Measurements from ENCODE around the gene EEIG1. TPM values are rescaled to one million over a fixed set of nuclear protein-coding genes. Genes with fewer than 3 reads are reported as not detected.

Gene EEIG1
- total RNA-seq, 1 experiment from 2014 or later, result 52.3 TPM

- Mint-ChIP-seq H3K4me1 (peaks cover 56 to 65% of the 10 kb centered on the region in 2 experiments), H3K36me3 (ENCODE audit: insufficient read depth in 1 of 3, low read depth in 3 of 3) (peaks cover 0 to 9% (median 6%) of the 10 kb centered on the region in 3 experiments; a peak in 5 of 7 replicates), H3K27ac (peak overlapping the region in 2 of 3 experiments; percentile 45 to 73; a peak in 2 of 7 replicates), H3K9me3 (no peaks in the 10 kb centered on the region), H3K27me3 (ENCODE audit: low read depth) (no peaks in the 10 kb centered on the region), H3K4me3 (no peak overlapping the region)
- Histone ChIP-seq H3K23ac (ENCODE audit: insufficient read length, low read depth, low read length) (no peak overlapping the region), H2BK5ac (ENCODE audit: insufficient read length, low read length) (no peak overlapping the region), H3K27me3 (ENCODE audit: insufficient read depth, low read length) (no peaks in the 10 kb centered on the region), H3K23me2 (ENCODE audit: insufficient read length, low read depth, low read length, poor library complexity, severe bottlenecking) (no peaks in the 10 kb centered on the region), H3K4me2 (ENCODE audit: insufficient read depth, insufficient read length, low read length) (no peak overlapping the region), H4K91ac (ENCODE audit: insufficient read length, low read depth, low read length) (no peak overlapping the region), H2AK5ac (ENCODE audit: insufficient read length, low read length) (no peak overlapping the region), H2BK12ac (ENCODE audit: insufficient read length, low read depth, low read length) (no peak overlapping the region), H3K56ac (ENCODE audit: insufficient read length, low read depth, low read length) (no peak overlapping the region), H4K5ac (ENCODE audit: insufficient read length, low read depth, low read length) (no peak overlapping the region), H3K14ac (ENCODE audit: insufficient read depth, low read length) (no peak overlapping the region), H3K9ac (ENCODE audit: extremely low read depth, insufficient read length, low read length) (no peak overlapping the region), H4K8ac (replicated peaks; ENCODE audit: insufficient read length, low read depth, low read length) (no peak overlapping the region), H2BK20ac (ENCODE audit: low read depth, low read length, poor library complexity, severe bottlenecking) (no peak overlapping the region), H3T11ph (ENCODE audit: low read length) (no peak overlapping the region), H3K79me1 (ENCODE audit: insufficient read depth, low read depth, low read length, poor library complexity, severe bottlenecking) (peaks cover 2% of the 10 kb centered on the region), H3K9me3 (ENCODE audit: control insufficient read depth, low read depth, low read length) (no peaks in the 10 kb centered on the region), H3K79me2 (ENCODE audit: insufficient read depth, low read length) (peaks cover 8% of the 10 kb centered on the region; the same call in 1 of the 2 replicates), H2BK15ac (ENCODE audit: low read depth, low read length) (no peak overlapping the region), H3K18ac (ENCODE audit: insufficient read length, low read depth, low read length) (no peak overlapping the region), H4K20me1 (ENCODE audit: control insufficient read depth, insufficient read depth, insufficient read length) (no peaks in the 10 kb centered on the region), H3K27ac (ENCODE audit: insufficient read length, low read depth, low read length) (no peak overlapping the region), H3K4me1 (ENCODE audit: insufficient read depth, low read length) (no peaks in the 10 kb centered on the region; the same call in 1 of the 2 replicates), H2AFZ (ENCODE audit: low read length) (no peak overlapping the region), H3K4ac (ENCODE audit: low read depth, low read length) (no peak overlapping the region), H2BK120ac (ENCODE audit: low read depth, low read length, poor library complexity, severe bottlenecking) (no peak overlapping the region)
- no peak for TF ChIP-seq CTCF (conservative IDR thresholded peaks at IDR 0.05)
- DNase-seq, result no peak
- no CpG with 5 or more reads among the region's 3 CpGs for WGBS (ENCODE audit: extremely low coverage, insufficient read length, low lambda C conversion rate)
Observed at GRCh38 chr9:127962278-127962677, 18.5 kb downstream of the EEIG1 start.

Measured in H9 (cell line).